MM.1S (cell line): ENCODE results near the gene BLOC1S1.

ENCODE experiments used
- EZH2phosphoT487 ChIP-seq: fragments of 300-600 bp; sonication (generic); IDR thresholded peaks from 2 replicates; pipeline ENCODE4 v1.6.1; 2018; ENCODE audit warnings: antibody characterized with exemption, low read length
- TF ChIP-seq, protein P1 (sequence below): fragments of 300-600 bp; sonication (generic); IDR thresholded peaks from 2 replicates; pipeline ENCODE4 v1.5.1; 2016; ENCODE audit warnings: antibody characterized with exemption, low read length, mixed read lengths

DNA sequence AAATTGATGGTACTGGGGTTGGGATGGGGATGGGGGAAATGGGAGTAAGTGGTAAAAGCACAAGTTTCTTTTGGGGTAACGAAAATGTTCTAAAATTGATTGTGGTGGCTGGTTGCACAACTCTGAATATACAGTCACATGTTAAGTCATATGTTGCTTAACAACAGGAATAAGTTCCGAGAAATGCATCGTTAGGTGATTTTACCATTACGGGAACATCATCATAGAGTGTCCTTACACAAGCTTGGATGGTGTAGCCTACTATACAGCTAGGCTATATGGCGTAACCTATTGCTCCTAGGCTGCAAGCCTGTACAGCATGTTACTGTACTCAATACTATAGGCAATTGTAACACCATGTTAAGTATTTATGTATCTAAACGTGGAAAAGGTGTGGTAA, 39.1 kb upstream of the BLOC1S1 start:
- TF ChIP-seq, protein P1, sequence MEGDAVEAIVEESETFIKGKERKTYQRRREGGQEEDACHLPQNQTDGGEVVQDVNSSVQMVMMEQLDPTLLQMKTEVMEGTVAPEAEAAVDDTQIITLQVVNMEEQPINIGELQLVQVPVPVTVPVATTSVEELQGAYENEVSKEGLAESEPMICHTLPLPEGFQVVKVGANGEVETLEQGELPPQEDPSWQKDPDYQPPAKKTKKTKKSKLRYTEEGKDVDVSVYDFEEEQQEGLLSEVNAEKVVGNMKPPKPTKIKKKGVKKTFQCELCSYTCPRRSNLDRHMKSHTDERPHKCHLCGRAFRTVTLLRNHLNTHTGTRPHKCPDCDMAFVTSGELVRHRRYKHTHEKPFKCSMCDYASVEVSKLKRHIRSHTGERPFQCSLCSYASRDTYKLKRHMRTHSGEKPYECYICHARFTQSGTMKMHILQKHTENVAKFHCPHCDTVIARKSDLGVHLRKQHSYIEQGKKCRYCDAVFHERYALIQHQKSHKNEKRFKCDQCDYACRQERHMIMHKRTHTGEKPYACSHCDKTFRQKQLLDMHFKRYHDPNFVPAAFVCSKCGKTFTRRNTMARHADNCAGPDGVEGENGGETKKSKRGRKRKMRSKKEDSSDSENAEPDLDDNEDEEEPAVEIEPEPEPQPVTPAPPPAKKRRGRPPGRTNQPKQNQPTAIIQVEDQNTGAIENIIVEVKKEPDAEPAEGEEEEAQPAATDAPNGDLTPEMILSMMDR, result no peak
- no peak for TF ChIP-seq EZH2phosphoT487
